Neutrophil (primary cell): ENCODE results near the gene ABCF1.

ENCODE experiments used
- H3K27ac ChIP-seq: fragments of 200-600 bp; sonication (generic); 2 replicates; pipeline ENCODE4 v1.5.1; 2016; ENCODE audit warnings: mild to moderate bottlenecking, moderate library complexity
- H3K27me3 ChIP-seq: fragments of 200-600 bp; sonication (generic); 2 replicates; pipeline ENCODE4 v1.6.0; 2016; ENCODE audit warnings: mild to moderate bottlenecking
- H3K36me3 ChIP-seq: fragments of 200-600 bp; sonication (generic); 2 replicates; pipeline ENCODE4 v1.5.1; 2017
- H3K4me1 ChIP-seq, 2 experiments: fragments of 200-600 bp in 1 of 2; sonication (generic) in 1 of 2; 1 replicate in 1 of 2; 2 replicates in 1 of 2; pipeline versions ENCODE4 v1.5.1 to v1.6.1; 2013 to 2016; ENCODE audit warnings: low read depth in 1 of 2, low read length in 1 of 2, mild to moderate bottlenecking in 1 of 2, moderate library complexity in 1 of 2; ENCODE audit not compliant: control insufficient read depth in 1 of 2, insufficient read depth in 1 of 2
- H3K4me3 ChIP-seq, 2 experiments: fragments of 200-600 bp in 1 of 2; sonication (generic) in 1 of 2; 1 replicate in 1 of 2; 2 replicates in 1 of 2; pipeline ENCODE4 v1.5.1; 2013 to 2016; ENCODE audit warnings: low read depth in 1 of 2, low read length in 1 of 2, mild to moderate bottlenecking in 1 of 2, moderate library complexity in 1 of 2
- H3K9me3 ChIP-seq: fragments of 200-600 bp; sonication (generic); 2 replicates; pipeline ENCODE4 v1.5.1; 2016
- TF ChIP-seq, protein P1 (sequence below): fragments of 200-600 bp; sonication (generic); IDR thresholded peaks from 2 replicates; pipeline ENCODE4 v1.5.1; 2016; ENCODE audit warnings: antibody characterized with exemption

The ABCF1 gene

DNA sequence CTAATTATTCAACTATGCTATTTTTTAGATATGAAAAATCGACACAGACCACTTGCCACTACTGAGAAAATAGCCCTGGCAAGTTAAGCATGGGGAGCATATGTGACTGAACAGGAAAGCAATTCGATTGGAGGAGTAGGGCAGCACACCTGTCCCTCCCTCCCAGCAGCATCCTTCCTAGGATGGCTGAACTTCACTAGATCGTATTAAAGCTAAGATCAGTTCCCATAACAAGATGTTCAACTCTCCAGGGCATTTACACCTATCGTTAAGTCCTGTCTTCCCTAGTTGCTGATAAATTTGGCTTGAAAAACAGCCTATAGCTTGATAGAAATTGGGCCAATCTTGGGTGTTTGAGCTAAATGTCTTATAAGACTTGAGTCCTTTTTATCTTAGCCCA, 38.8 kb downstream of the ABCF1 start:
- Histone ChIP-seq H3K27me3 (no peaks in the 10 kb centered on the region), H3K27ac (peak overlapping the region; percentile 19), H3K9me3 (no peaks in the 10 kb centered on the region), H3K4me3 (no peak overlapping the region), H3K36me3 (peaks cover 48% of the 10 kb centered on the region), H3K4me1 (peaks cover 43 to 44% of the 10 kb centered on the region in 2 experiments)
- TF ChIP-seq, protein P1, sequence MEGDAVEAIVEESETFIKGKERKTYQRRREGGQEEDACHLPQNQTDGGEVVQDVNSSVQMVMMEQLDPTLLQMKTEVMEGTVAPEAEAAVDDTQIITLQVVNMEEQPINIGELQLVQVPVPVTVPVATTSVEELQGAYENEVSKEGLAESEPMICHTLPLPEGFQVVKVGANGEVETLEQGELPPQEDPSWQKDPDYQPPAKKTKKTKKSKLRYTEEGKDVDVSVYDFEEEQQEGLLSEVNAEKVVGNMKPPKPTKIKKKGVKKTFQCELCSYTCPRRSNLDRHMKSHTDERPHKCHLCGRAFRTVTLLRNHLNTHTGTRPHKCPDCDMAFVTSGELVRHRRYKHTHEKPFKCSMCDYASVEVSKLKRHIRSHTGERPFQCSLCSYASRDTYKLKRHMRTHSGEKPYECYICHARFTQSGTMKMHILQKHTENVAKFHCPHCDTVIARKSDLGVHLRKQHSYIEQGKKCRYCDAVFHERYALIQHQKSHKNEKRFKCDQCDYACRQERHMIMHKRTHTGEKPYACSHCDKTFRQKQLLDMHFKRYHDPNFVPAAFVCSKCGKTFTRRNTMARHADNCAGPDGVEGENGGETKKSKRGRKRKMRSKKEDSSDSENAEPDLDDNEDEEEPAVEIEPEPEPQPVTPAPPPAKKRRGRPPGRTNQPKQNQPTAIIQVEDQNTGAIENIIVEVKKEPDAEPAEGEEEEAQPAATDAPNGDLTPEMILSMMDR: no peak

DNA sequence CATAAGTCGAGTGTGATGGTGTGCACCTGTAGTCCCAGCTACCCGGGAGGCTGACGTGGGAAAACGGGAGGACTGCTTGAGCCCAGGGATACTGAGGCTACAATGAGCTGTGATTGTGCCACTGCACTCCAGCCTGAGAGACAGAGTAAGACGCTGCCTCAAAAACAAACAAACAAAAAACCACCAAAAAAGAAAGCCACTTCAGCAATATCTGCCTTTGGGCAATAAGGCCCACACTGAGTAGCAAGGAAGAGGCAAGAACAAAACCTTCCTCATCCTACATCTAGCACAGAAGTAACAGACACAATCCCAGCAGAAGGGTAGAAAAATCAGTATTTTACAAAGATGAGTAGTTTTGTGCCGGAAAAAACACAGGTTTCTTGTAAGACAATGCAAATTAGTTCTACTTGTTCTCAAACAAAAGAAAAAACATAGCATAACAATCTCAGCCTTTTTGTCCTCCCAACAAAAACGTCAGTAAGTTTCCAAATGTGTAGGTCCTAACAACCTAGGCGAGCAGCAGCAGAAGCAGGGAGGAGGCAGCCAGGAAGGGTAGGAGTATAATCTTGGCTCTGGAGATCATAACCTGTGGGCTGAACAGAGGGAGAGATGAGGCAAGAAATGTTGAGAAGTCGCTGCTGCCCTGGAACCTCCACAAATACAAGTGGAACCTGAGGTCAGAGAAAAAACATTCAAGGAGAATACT, 40.1 kb downstream of the ABCF1 start:
- TF ChIP-seq, protein P1: no peak
- peaks cover 42 to 45% of the 10 kb centered on the region in 2 experiments for H3K4me1 ChIP-seq
- H3K4me3 ChIP-seq: no peak overlapping the region
- H3K9me3 ChIP-seq: no peaks in the 10 kb centered on the region
- peak overlapping the region; percentile 98 for H3K27ac ChIP-seq
- H3K36me3 ChIP-seq: peaks cover 42% of the 10 kb centered on the region
- H3K27me3 ChIP-seq: no peaks in the 10 kb centered on the region

DNA sequence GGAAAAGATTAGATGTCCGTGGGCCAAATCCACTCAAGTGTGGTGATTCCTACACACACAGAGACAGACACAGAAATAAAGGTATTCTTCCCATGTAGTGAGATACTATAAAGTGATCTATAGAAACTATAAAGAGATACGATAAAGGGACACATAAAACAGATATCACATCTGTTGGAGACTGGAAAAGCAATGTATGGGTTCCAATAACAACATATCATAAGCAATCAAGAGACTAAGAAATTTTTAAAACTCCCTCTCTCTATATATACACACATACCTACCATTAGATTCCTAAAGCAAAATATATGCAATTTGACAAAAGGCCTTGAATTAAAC, 40.6 kb downstream of the ABCF1 start:
- H3K4me1 ChIP-seq: peaks cover 37 to 40% of the 10 kb centered on the region in 2 experiments
- no peaks in the 10 kb centered on the region for H3K27me3 ChIP-seq
- peak overlapping the region; percentile 98 for H3K27ac ChIP-seq
- no peak overlapping the region for H3K4me3 ChIP-seq
- TF ChIP-seq, protein P1: no peak
- peaks cover 42% of the 10 kb centered on the region for H3K36me3 ChIP-seq
- no peaks in the 10 kb centered on the region for H3K9me3 ChIP-seq

DNA sequence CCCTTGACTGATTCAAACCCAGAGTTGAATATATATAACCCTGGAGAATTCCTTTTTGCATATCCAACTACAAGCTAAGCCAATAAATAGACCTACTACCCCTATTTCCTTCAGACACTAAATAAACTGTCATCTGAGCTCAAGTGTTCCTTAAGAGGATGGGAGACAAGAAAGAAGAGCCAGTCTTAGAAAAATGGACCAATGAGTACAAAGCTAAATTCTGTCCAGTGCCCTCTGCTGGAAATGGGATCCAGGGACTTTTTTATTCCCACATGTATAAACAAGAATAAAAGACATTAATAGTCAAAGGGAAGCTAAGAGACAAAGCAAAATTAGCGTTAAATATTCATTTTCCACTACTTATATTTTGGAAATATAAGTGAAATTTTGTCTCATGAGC, 41.0 kb downstream of the ABCF1 start:
- H3K4me3 ChIP-seq: no peak overlapping the region
- TF ChIP-seq, protein P1: no peak
- peaks cover 41% of the 10 kb centered on the region for H3K36me3 ChIP-seq
- H3K4me1 ChIP-seq: peaks cover 35 to 36% of the 10 kb centered on the region in 2 experiments
- H3K27me3 ChIP-seq: no peaks in the 10 kb centered on the region
- H3K9me3 ChIP-seq: no peaks in the 10 kb centered on the region
- peak overlapping the region; percentile 98 for H3K27ac ChIP-seq

DNA sequence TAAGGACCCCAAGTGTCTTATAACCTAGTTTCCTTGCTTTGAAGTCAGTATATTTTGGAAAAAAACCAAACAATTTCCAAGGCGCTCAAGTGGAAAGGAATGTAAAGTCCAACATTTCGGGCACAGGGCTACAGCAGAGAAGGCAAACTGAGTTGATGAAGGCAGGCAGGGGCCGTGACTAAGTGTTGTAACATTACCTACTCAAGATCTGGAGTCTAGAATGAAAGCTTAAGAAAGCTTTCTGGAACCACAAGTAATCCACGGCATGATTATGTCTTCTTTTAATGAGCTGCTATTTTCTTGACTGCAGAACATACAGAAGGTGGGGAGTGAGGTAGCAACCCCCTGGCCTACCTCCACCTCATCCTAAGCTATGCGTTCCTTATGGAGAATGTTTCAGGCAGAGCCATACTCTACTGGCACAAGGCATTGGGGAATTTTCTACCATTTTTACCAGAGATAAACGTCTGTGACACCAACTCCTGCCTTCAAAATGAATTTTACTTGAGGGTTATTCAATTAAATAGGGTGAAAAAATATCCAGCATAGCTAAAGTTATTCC, 41.5 kb downstream of the ABCF1 start:
- H3K36me3 ChIP-seq: peaks cover 36% of the 10 kb centered on the region
- H3K4me3 ChIP-seq: no peak overlapping the region
- H3K27ac ChIP-seq: peak overlapping the region; percentile 98
- H3K9me3 ChIP-seq: no peaks in the 10 kb centered on the region
- H3K4me1 ChIP-seq: peaks cover 32 to 35% of the 10 kb centered on the region in 2 experiments
- TF ChIP-seq, protein P1: no peak
- no peaks in the 10 kb centered on the region for H3K27me3 ChIP-seq
